GM23248 (cell line): ENCODE measurements around the gene TRIO. TPM values are rescaled to one million over a fixed set of nuclear protein-coding genes. Genes with fewer than 3 reads are reported as not detected.

Source experiments
- DNase-seq: peaks from one replicate; pipeline ENCODE4 v3.0.0-alpha.2; 2015
- H2AFZ ChIP-seq: fragments of 200-600 bp; sonication (generic); 2 replicates; pipeline ENCODE4 v1.6.1; 2016; ENCODE audit warnings: antibody characterized with exemption
- H3F3A ChIP-seq: fragments of 200-600 bp; sonication (generic); 2 replicates; pipeline ENCODE4 v1.6.1; 2016; ENCODE audit warnings: mild to moderate bottlenecking, antibody characterized with exemption, mixed run types; ENCODE audit not compliant: insufficient read depth
- H3K27ac ChIP-seq: fragments of 200-600 bp; sonication (generic); 2 replicates; pipeline ENCODE4 v1.5.1; 2016; ENCODE audit warnings: mild to moderate bottlenecking
- H3K27me3 ChIP-seq: fragments of 200-600 bp; sonication (generic); replicated peaks from 2 replicates; pipeline ENCODE4 v1.6.1; 2016; ENCODE audit warnings: mild to moderate bottlenecking; ENCODE audit not compliant: insufficient read depth
- H3K36me3 ChIP-seq: fragments of 200-600 bp; sonication (generic); 2 replicates; pipeline ENCODE4 v1.6.1; 2016; ENCODE audit warnings: low read depth, mild to moderate bottlenecking
- H3K4me1 ChIP-seq: fragments of 200-600 bp; sonication (generic); 2 replicates; pipeline ENCODE4 v1.6.1; 2016; ENCODE audit warnings: mild to moderate bottlenecking; ENCODE audit not compliant: insufficient read depth
- H3K4me2 ChIP-seq: fragments of 200-600 bp; sonication (generic); one replicate; pipeline ENCODE4 v1.6.1; 2016; ENCODE audit warnings: mild to moderate bottlenecking; ENCODE audit not compliant: unreplicated experiment
- H3K4me3 ChIP-seq: fragments of 200-600 bp; sonication (generic); 2 replicates; pipeline ENCODE4 v1.5.1; 2016; ENCODE audit warnings: mild to moderate bottlenecking
- H3K79me2 ChIP-seq: fragments of 200-600 bp; sonication (generic); 2 replicates; pipeline ENCODE4 v1.6.1; 2016; ENCODE audit warnings: mild to moderate bottlenecking; ENCODE audit not compliant: insufficient read depth
- H3K9ac ChIP-seq: fragments of 200-600 bp; sonication (generic); 2 replicates; pipeline ENCODE4 v1.6.1; 2016; ENCODE audit warnings: mild to moderate bottlenecking
- H3K9me2 ChIP-seq: fragments of 200-600 bp; sonication (generic); 2 replicates; pipeline ENCODE4 v1.6.1; 2016; ENCODE audit warnings: mixed run types, mild to moderate bottlenecking, moderate library complexity; ENCODE audit not compliant: insufficient read depth
- H3K9me3 ChIP-seq: fragments of 200-600 bp; sonication (generic); one replicate; pipeline ENCODE4 v1.6.1; 2017; ENCODE audit warnings: low read depth
- H4K20me1 ChIP-seq: fragments of 200-600 bp; sonication (generic); 2 replicates; pipeline ENCODE4 v1.6.0; 2016; ENCODE audit not compliant: insufficient read depth
- EZH2 ChIP-seq: fragments of 200-600 bp; sonication (generic); IDR thresholded peaks from 2 replicates; pipeline ENCODE4 v1.6.1; 2018; ENCODE audit warnings: antibody characterized with exemption, mild to moderate bottlenecking; ENCODE audit not compliant: insufficient read depth, poor library complexity, severe bottlenecking
- EZH2phosphoT487 ChIP-seq: fragments of 200-600 bp; sonication (generic); IDR thresholded peaks from 2 replicates; pipeline ENCODE4 v1.6.1; 2018; ENCODE audit warnings: antibody characterized with exemption, moderate library complexity, mild to moderate bottlenecking, low read depth; ENCODE audit not compliant: insufficient read depth
- WGBS, 2 experiments: methylation state at CpG; one replicate each; pipeline ENCODE4 v1.1.6; 2015 to 2017; ENCODE audit warnings: low lambda C conversion rate in 2 of 2, low coverage in 1 of 2; ENCODE audit errors: missing lambda C conversion rate in 2 of 2; 5-methylcytosine and 5-hydroxymethylcytosine counted together
- in situ Hi-C: fragments of 300-500 bp; cut with MboI; formaldehyde crosslinking; loops from 2 replicates; pipeline ENCODE4 v1.15.0; 2020
- polyA plus RNA-seq: library from polyadenylated mRNA; unstranded; fragments of >200 nt; fragmentation: Nextera tagmentation; extraction: Ambion mirVana; gene quantifications from 2 replicates; pipeline ENCODE4 v1.2.1, GENCODE V29; 2016
- total RNA-seq: library from RNA; depleted of rRNA; stranded (reverse); fragments of >200 nt; shearing (Covaris generic); gene quantifications from 2 replicates; pipeline ENCODE4 v1.2.3, GENCODE V29; 2014

Gene TRIO
- total and polyA plus RNA-seq, 2 experiments from 2014 or later: 28.1 to 198 TPM

DNA sequence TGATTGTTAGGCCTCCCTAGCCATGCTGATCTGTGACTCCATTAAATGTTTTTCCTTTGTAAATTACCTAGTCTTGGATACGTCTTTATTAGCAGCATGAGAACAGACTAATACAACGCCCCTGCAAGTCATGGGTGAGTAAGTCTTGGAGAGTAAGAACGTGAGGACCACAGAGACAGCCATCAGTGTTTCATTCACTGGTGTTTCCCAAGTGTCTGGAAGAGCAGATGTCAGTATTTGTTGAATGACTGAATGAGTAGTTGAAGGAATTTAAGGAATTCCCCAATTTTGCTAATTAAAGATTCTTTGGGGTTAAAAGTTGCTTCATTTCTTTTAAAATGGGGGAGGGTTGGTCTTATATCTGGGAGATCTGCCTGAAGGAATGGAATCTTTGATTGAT lies 178.8 kb downstream of the TRIO start:
- in situ Hi-C loops: no loop called here
- peaks cover 72% of the 10 kb centered on the region for H3F3A ChIP-seq
- peaks cover 74% of the 10 kb centered on the region for H3K36me3 ChIP-seq
- no peaks in the 10 kb centered on the region for H3K9me3 ChIP-seq
- H4K20me1 ChIP-seq: 0 out of 2 replicates have a peak, but pooled peaks cover 4% of the 10 kb centered on the region
- 69 to 77% methylated on average over 3 of the region's 3 CpGs for WGBS, 2 experiments
- TF ChIP-seq EZH2phosphoT487 (no peak), EZH2 (no peak)
- peaks cover 6% of the 10 kb centered on the region; the same call in 1 of the 2 replicates for H3K4me1 ChIP-seq
- H3K4me2 ChIP-seq: no peak overlapping the region
- H3K4me3 ChIP-seq: no peak overlapping the region
- no peaks in the 10 kb centered on the region for H3K27me3 ChIP-seq
- H2AFZ ChIP-seq: no peak overlapping the region
- H3K79me2 ChIP-seq: peaks cover 100% of the 10 kb centered on the region
- peak; percentile 21 for DNase-seq
- no peak overlapping the region for H3K9ac ChIP-seq
- H3K9me2 ChIP-seq: no peaks in the 10 kb centered on the region
- H3K27ac ChIP-seq: peak overlapping the region; percentile 15

DNA sequence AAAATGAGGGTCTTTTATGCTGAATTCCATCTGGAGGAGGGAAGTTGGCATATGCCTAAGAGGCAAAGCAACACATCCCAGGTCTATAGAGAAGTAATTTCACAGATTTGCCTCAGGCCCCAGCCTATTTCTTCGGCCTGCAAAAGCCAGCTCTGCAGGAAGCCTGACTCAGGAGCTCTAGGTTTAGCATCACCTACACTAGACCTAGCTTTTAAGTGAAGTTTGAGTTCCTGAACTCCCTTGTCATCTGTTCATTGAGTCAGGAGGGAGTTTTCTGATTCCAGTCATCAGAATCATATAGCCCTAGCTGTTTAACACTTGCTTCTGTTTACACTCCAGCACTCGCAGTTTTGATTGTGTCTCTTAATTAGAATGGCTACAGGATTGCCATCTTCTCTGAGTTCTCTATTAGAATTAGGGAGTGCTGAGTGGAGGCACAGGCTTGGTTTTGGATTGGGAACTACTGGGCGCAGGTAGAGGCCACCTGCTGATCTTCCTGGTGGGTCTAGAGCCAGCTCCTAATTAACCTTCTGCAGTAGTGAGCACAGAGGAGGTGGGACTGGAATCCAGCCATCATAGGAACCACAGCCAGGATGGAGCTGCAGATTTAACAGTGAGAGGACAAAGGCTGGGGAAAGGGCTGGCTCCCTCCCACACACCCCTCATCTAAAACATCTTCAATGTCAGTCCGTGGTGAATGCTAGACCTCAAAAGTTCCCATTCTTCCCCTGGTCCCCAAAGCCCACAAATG lies 179.5 kb downstream of the TRIO start:
- in situ Hi-C loops: no loop called here
- H3K9ac ChIP-seq: no peak overlapping the region
- no peaks in the 10 kb centered on the region for H3K9me3 ChIP-seq
- H3K4me1 ChIP-seq: peaks cover 6% of the 10 kb centered on the region; the same call in 1 of the 2 replicates
- 97 to 99% methylated on average over 4 of the region's 4 CpGs for WGBS, 2 experiments
- H3K79me2 ChIP-seq: peaks cover 100% of the 10 kb centered on the region
- no peak overlapping the region for H2AFZ ChIP-seq
- H3F3A ChIP-seq: peaks cover 69% of the 10 kb centered on the region
- H3K36me3 ChIP-seq: peaks cover 74% of the 10 kb centered on the region
- no peak overlapping the region for H3K4me3 ChIP-seq
- no peaks in the 10 kb centered on the region for H3K9me2 ChIP-seq
- no peaks in the 10 kb centered on the region for H3K27me3 ChIP-seq
- no peak for TF ChIP-seq EZH2phosphoT487
- no peak for TF ChIP-seq EZH2
- no peak overlapping the region; the same call in 1 of the 2 replicates for H3K27ac ChIP-seq
- 0 out of 2 replicates have a peak, but pooled peaks cover 4% of the 10 kb centered on the region for H4K20me1 ChIP-seq
- no peak overlapping the region for H3K4me2 ChIP-seq
- peak; percentile 23 for DNase-seq

DNA sequence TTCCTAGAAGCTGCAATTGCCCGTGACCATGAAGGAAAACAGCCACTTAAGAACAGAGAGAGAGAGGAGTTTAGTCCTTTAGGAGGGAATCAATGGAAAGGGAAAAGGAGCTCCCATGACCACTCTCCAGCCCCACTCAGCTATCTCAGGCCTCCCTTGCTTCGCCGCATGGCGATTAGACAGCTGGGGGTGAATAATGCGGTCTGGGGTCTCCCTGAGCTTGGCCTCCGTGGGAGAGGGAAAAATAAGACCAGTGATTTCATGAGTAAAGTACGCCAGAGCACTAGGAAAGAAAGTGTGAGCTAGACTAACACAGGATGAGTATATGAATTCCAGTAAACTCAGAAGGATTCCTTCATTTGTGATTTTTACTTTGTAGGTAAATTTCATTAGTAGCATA lies 180.3 kb downstream of the TRIO start:
- no peak overlapping the region for H3K27ac ChIP-seq

DNA sequence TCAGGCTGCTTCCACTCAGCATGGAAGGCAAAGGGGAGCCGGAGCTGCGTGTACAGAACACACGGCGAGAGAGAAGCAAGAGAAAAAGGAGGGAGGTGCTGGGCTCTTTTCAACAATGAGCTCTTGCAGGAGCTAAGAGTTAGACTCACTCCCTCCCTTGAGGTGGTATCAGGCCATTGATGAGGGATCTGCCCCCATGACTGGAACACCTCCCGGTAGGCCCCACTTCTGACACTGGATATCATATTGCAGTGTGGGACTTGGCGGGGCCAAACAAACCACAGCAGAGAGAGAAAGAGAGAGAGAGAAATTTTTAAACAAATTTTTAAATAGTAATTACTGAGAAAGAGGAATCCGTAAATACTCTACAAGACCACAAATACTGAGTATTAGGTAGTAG lies 182.2 kb downstream of the TRIO start:
- in situ Hi-C loops: no loop called here

More for the DNA sequence above, 180.3 kb downstream of the TRIO start:
- no peak for DNase-seq
- Histone ChIP-seq H3K36me3 (peaks cover 74% of the 10 kb centered on the region), H3K4me2 (no peak overlapping the region), H3K4me1 (peaks cover 6% of the 10 kb centered on the region; the same call in 1 of the 2 replicates), H2AFZ (no peak overlapping the region), H3K9ac (no peak overlapping the region), H3F3A (peaks cover 76% of the 10 kb centered on the region), H3K9me3 (no peaks in the 10 kb centered on the region), H3K9me2 (no peaks in the 10 kb centered on the region), H3K4me3 (no peak overlapping the region), H4K20me1 (0 out of 2 replicates have a peak, but pooled peaks cover 4% of the 10 kb centered on the region), H3K27me3 (no peaks in the 10 kb centered on the region), H3K79me2 (peaks cover 100% of the 10 kb centered on the region)
- in situ Hi-C loops: no loop called here
- TF ChIP-seq EZH2 (no peak), EZH2phosphoT487 (no peak)
- 92 to 100% methylated on average over 7 of the region's 7 CpGs for WGBS, 2 experiments

More for the DNA sequence above, 182.2 kb downstream of the TRIO start:
- Histone ChIP-seq H3K36me3 (peaks cover 75% of the 10 kb centered on the region), H3K4me2 (no peak overlapping the region), H3K4me1 (peaks cover 6% of the 10 kb centered on the region; the same call in 1 of the 2 replicates), H3K9me2 (no peaks in the 10 kb centered on the region), H3K79me2 (peaks cover 100% of the 10 kb centered on the region), H3K4me3 (no peak overlapping the region), H3F3A (peaks cover 75% of the 10 kb centered on the region), H4K20me1 (0 out of 2 replicates have a peak, but pooled peaks cover 4% of the 10 kb centered on the region), H3K9me3 (no peaks in the 10 kb centered on the region), H3K27ac (no peak overlapping the region), H3K9ac (no peak overlapping the region), H3K27me3 (no peaks in the 10 kb centered on the region), H2AFZ (no peak overlapping the region)
- TF ChIP-seq EZH2phosphoT487 (no peak), EZH2 (no peak)
- 95 to 99% methylated on average over 7 of the region's 7 CpGs for WGBS, 2 experiments
- DNase-seq: no peak
